NCI-H2029 (cell line): Measurements from ENCODE around the gene SLC25A21.
"Not testable (repeated sequence)": the region's sequence is repeated elsewhere in the genome, so short reads cannot be mapped to it uniquely, and the experiment has no call there.

ENCODE experiments used
- DNase-seq: peaks from one replicate; lab custom pipeline; 2025; lab: John Stamatoyannopoulos, UW

The SLC25A21 gene

GRCh38 chr14:37088356-37089215, 83.8 kb downstream of the SLC25A21 start:
- DNase-seq = no peak

- DNase-seq = no peak
Measured at GRCh38 chr14:37087520-37087919, 84.9 kb downstream of the SLC25A21 start.

DNA sequence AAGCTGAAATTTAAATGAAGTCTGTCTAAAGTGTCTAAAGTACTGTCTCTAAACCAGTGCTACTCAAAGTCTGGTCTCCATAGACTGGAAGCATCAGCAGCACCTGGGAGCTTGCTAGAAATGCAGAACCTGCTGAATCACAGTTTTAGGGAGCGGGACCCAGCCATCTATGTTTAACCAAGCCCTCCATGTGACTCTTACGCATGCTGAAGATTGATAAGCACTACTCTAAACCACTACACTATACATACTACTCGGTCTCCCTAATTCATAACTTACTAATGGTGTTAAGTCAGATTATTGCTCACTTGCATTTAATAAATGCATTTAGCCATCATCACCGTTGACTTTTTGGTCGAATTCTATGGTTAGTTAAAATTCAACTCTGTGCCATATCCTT, 88.8 kb downstream of the SLC25A21 start:
- DNase-seq = no peak

DNA sequence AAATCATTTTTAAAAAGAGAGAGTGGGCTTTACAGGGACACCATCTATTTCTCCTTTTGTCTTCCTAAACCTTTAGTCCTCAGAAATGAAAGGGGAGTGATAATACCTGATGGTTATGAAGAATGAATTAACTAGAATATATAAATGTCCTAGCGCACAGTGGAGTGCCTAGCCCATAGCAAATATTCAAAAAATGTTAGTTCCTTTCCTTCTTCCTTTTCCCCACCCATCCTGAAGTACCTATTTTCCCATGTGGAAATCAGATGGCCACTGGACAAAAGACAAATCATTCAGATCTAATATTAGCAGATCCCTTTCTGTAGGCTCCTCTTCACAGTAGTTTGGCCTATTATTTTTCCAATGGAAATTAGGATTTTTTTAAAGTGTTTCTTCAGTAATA, 90.0 kb downstream of the SLC25A21 start:
- no peak for DNase-seq

DNA sequence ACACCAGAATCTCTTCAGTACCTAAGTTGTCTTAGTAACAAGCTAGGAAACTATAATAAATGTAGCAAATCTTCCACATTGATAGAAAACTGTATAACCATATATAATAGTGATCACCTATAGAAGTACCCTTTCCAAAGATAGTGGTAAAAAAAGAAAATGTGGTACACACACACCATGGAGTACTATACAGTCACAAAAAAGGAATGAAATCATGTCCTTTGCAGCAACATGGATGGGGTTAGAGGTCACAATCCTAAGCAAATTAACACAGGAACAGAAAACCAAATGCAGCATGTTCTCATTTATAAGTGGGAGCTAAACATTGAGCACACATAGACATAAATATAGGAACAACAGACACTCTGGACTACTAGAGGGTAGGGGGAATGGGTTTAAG, 90.5 kb downstream of the SLC25A21 start:
- DNase-seq = no peak

GRCh38 chr14:37081218-37081617, 91.2 kb downstream of the SLC25A21 start:
- DNase-seq = no peak

GRCh38 chr14:37078131-37078530, 94.3 kb downstream of the SLC25A21 start:
- no peak for DNase-seq

DNA sequence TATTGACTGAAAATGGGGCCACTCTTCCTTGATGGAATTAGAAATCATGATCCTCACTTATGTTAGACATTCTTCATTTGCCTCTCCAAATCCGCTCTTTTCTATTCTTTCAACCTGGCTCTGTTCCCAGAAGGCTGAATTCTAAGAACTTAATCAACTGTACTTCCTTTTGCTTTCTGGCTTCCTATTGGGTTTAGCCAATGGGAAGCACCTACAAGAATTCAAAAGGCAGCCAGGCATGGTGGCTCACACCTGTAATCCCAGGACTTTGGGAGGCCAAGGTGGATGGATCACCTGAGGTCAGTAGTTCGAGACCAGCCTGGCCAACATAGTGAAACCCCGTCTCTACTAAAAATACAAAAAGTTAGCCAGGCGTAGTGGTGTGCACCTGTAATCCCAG, 98.1 kb downstream of the SLC25A21 start:
- not testable (repeated sequence) for DNase-seq

DNA sequence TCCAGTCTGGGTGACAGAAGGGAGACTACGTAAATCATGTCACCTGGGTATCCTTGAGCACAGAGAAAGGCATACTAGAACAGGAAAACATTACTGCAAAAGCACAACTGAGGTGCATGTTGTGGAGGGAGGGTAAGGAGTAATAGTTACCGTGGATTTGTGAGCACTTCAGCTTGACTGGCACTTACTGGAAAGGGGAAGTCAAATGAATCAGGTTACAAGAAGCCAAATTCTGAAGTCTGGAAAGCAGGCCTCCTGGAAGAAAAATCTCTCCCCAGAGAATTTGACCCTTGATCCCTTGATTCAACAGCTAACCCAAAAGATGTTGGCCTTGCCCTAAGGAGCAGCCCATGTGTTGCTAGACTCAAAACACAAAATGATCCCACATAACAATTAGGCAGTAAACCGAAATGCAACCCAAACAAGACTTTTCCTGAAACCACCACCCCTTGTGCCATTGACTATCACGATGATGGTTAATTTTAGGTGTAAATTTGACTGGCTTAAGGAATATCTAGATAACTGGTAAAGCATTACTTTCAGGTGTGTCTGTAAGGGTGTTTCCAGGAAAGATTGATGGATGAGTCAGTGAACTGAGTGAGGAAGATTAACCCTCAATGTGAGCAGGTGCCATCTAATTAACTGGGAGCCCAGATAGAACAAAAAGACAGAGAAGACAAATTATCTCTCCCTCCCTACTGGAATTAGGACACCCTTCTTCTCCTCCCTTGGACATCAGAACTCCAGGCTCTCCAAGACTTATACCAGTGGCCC, 108.8 kb downstream of the SLC25A21 start:
- DNase-seq = no peak

GRCh38 chr14:37062191-37062803, 110.1 kb downstream of the SLC25A21 start:
- DNase-seq = peak; percentile 24

GRCh38 chr14:37061697-37062096, 110.7 kb downstream of the SLC25A21 start:
- DNase-seq = peak; percentile 62

GRCh38 chr14:37060496-37061260, 111.7 kb downstream of the SLC25A21 start:
- DNase-seq = peak; percentile 9

GRCh38 chr14:37057776-37058175, 114.6 kb downstream of the SLC25A21 start:
- DNase-seq = no peak

DNA sequence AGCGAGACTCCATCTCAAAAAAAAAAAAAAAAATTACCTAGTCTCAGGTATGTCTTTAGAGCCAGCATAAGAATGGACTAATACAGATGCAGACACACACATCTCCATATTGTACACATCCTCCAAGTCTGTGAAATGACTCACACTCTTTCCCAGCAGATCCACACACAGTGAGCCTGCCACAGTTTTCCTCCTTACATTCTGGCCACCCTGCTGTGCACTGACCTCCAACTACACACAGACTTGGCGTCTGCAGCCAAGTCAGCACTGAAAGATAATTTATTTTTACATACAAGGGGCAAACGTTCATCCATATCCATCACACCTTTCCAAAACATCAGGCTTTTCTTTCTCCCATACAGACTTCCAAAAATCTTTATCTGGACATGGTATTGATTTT, 115.9 kb downstream of the SLC25A21 start:
- no peak for DNase-seq

- DNase-seq = no peak
Measured at GRCh38 chr14:37054869-37055268, 117.5 kb downstream of the SLC25A21 start.

GRCh38 chr14:37054144-37054543, 118.3 kb downstream of the SLC25A21 start:
- DNase-seq = no peak

DNA sequence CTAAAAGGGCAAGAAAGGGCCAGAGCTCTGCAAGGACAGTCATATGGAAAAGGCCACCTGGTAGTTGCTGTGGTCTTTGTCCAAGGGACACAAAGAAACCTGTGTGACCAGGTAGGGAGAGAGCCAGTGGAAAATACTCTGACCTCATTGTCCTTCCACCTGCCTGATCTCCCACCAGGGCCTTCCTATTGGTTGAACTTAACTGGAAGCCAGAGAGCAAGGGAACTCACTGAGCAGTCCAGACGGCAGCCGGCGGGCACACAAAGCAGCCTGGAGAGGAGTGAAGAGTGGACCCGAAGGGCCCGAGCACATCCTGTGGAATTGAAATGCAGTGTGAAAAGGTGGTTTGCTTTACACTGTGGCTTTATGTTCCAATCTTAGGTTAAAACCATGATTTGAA, 120.7 kb downstream of the SLC25A21 start:
- DNase-seq = no peak

- no peak for DNase-seq
Measured at GRCh38 chr14:37051153-37051552, 121.3 kb downstream of the SLC25A21 start.

- no peak for DNase-seq
Measured at GRCh38 chr14:37048666-37049071, 123.7 kb downstream of the SLC25A21 start.

- DNase-seq = no peak
Measured at GRCh38 chr14:37047996-37048395, 124.4 kb downstream of the SLC25A21 start.

GRCh38 chr14:37047226-37047625, 125.2 kb downstream of the SLC25A21 start:
- no peak for DNase-seq

- DNase-seq = no peak
Measured at GRCh38 chr14:37046815-37047214, 125.6 kb downstream of the SLC25A21 start.
